Epithelial cell of umbilical artery (primary cell): Measurements from ENCODE around the gene C20orf141. TPM values are rescaled to one million over a fixed set of nuclear protein-coding genes. Genes with fewer than 3 reads are reported as not detected.

Experiments
- total RNA-seq: library from RNA; depleted of rRNA; stranded (reverse); fragments of >200 nt; gene quantifications from 2 replicates; pipeline ENCODE4 v1.2.3, GENCODE V29; 2014

The C20orf141 gene
- not detected in 2 replicates for total RNA-seq

GRCh38 chr20:2814587-2815051, at the start of gene C20orf141:
C20orf141 (plus strand) TSS chr20:2814987; CDS start chr20:2815185, 198 bp downstream.

GRCh38 chr20:2800521-2801285, 14.1 kb upstream of the C20orf141 start, which contains the start of gene CPXM1:
CPXM1 (minus strand) TSS chr20:2800627; CDS start chr20:2800572, 55 bp downstream.

GRCh38 chr20:2816030-2816582, 1.3 kb downstream of the C20orf141 start, which contains the start of gene TMEM239:
TMEM239 (plus strand) TSS chr20:2816364; CDS start chr20:2816555, 191 bp downstream.

GRCh38 chr20:2840138-2840966, 25.6 kb downstream of the C20orf141 start, which contains the start of the genes PCED1A and VPS16:
PCED1A (minus strand) TSS chr20:2840655; CDS start chr20:2839912, 743 bp downstream.
VPS16 (plus strand) TSS chr20:2840745; CDS start chr20:2840775, 30 bp downstream.

Other genes with a start within 250 kb of the C20orf141 start
- gene NOP56, start 162.4 kb upstream of the C20orf141 start, total RNA-seq, result 234 and 264 TPM in 2 replicates
- gene IDH3B, start 150.8 kb upstream of the C20orf141 start, total RNA-seq, result 128 and 129 TPM in 2 replicates
- 0.76 and 1.9 TPM in 2 replicates for gene EBF4, start 122.2 kb upstream of the C20orf141 start, total RNA-seq
- 0.32 TPM in 1 of 2 replicates, not detected in the other for gene CPXM1, start 14.4 kb upstream of the C20orf141 start, total RNA-seq
- not detected in 2 replicates for gene TMEM239, start 1.4 kb downstream of the C20orf141 start, total RNA-seq
- gene PCED1A, start 25.7 kb downstream of the C20orf141 start, total RNA-seq, result 18.5 and 19.6 TPM in 2 replicates
- gene VPS16, start 25.8 kb downstream of the C20orf141 start, total RNA-seq, result 46.1 and 53.3 TPM in 2 replicates
- gene PTPRA, start 58.5 kb downstream of the C20orf141 start, total RNA-seq, result 20.8 and 30.1 TPM in 2 replicates
- gene GNRH2, start 228.6 kb downstream of the C20orf141 start, total RNA-seq, result 0.30 TPM in 1 of 2 replicates, not detected in the other
- 65.5 and 75.4 TPM in 2 replicates for gene MRPS26, start 231.1 kb downstream of the C20orf141 start, total RNA-seq